Measurements from ENCODE around the gene DOK5. TPM values are rescaled to one million over a fixed set of nuclear protein-coding genes. Genes with fewer than 3 reads are reported as not detected.

The DOK5 gene
- total and polyA plus RNA-seq, 2 donors (not counting 3 experiments of a cell fraction or from before 2014, with no cell fraction given), result 3.5 to 14.2 TPM

DNA sequence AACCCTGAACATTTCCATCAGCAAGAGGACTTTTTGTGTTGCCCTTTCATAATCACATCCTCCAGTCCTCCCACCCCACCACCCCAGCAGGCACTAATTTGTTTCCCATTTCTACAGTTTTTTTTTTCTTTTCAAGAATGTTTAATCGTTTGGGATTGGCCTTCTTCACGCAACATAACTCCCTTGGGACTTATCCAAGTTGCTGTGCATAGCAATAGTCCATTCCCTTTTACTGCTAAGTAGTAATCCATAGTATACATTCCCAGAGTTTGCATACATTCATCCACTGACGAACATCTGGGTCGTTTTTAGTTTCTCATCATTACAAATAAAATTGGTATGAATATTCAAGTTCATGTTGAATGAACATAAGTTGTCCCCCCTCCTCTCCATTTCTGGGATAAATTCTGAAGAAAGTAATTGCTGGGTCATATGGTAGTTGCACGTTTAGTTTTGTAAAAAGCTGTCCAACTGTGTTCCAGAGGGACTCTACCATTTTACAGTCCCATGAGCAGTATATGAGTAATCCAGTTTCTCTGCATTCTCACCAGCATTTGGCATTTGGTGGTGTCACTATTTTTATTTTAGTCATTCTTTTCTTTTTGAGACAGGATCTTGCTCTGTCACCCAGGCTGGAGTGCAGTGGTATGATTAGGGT lies 90.8 kb downstream of the DOK5 start:
- no peaks in the 10 kb centered on the region for H3K36me3 ChIP-seq (ENCODE audit: control insufficient read depth in 2 of 2, extremely low read depth in 1 of 2, insufficient read depth in 2 of 2, low read length in 2 of 2)
- dilution Hi-C loops (cut with MboI; ENCODE audit: extremely low pct_ligation_motif_present, low sequenced_read_pairs), result no loop called here
- H3K9me1 ChIP-seq (replicated peaks; ENCODE audit: control insufficient read depth, extremely low read depth, insufficient read depth, low read length), result no peaks in the 10 kb centered on the region
- no peaks in the 10 kb centered on the region for H3K9me3 ChIP-seq (replicated peaks; ENCODE audit: control insufficient read depth, insufficient read depth, low read length)
- H3K9ac ChIP-seq (replicated peaks; ENCODE audit: extremely low read depth, insufficient read depth, low read length), result no peak overlapping the region
- no peak for FAIRE-seq
- no peak overlapping the region for H3K27ac ChIP-seq (ENCODE audit: insufficient read depth, low read depth, low read length)
- H3K79me2 ChIP-seq (ENCODE audit: control insufficient read depth, insufficient read depth, low read length), result no peaks in the 10 kb centered on the region
- no peak for TF ChIP-seq POLR2AphosphoS5 (IDR thresholded peaks at IDR 0.05; ENCODE audit: insufficient read depth, low read depth, low read length)
- no peak overlapping the region for H3K4me3 ChIP-seq (replicated peaks in 1 of 3; ENCODE audit: insufficient read depth in 1 of 3, low read depth in 1 of 3, low read length in 3 of 3)
- no peak overlapping the region for H3K4me2 ChIP-seq (ENCODE audit: insufficient read depth, low read length)
- no peaks in the 10 kb centered on the region for H3K27me3 ChIP-seq (ENCODE audit: control insufficient read depth in 2 of 2, insufficient read depth in 2 of 2, low read length in 2 of 2)
- no peaks in the 10 kb centered on the region for H3K4me1 ChIP-seq (ENCODE audit: control insufficient read depth, extremely low read depth, insufficient read depth, low read length)
- BruUV-seq (replicated peaks), result no TSS peak
- CTCF ChIA-PET, result no interaction called here
- POLR2A ChIA-PET, result no interaction called here
- no peaks in the 10 kb centered on the region for H4K20me1 ChIP-seq (replicated peaks; ENCODE audit: control insufficient read depth, extremely low read depth, insufficient read depth, low read length)
- DNase-seq (ENCODE audit: low read depth, low spot score), result no peak
- H2AFZ ChIP-seq (ENCODE audit: low read depth, low read length), result no peak overlapping the region
- intact Hi-C loops (cut with micrococcal nuclease), result no loop called here

DNA sequence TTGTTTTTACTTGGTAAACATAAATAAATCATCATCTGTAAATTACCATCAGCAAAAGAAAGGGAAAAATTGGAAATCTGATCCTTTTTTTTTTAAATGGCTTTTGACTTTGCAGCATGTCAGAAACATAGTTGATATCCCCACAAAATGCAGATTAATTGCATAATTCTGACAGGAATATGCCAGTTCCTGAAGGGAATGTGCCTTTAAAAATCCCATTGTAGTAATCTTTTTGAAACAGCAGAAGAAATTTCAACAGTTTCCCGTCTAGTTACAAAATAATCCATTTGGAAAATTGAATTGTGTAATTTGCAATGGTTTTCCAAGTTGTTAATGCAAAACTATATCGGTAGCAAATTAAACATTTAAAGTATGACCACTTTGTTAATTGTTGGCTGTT lies 95.2 kb downstream of the DOK5 start:
- H3K4me3 ChIP-seq (replicated peaks in 1 of 3; ENCODE audit: insufficient read depth in 1 of 3, low read depth in 1 of 3, low read length in 3 of 3), result no peak overlapping the region
- no peak overlapping the region for H3K4me2 ChIP-seq (ENCODE audit: insufficient read depth, low read length)
- H3K27me3 ChIP-seq (ENCODE audit: control insufficient read depth in 2 of 2, insufficient read depth in 2 of 2, low read length in 2 of 2), result no peaks in the 10 kb centered on the region
- H3K27ac ChIP-seq (ENCODE audit: insufficient read depth, low read depth, low read length), result no peak overlapping the region
- no peaks in the 10 kb centered on the region for H3K9me1 ChIP-seq (replicated peaks; ENCODE audit: control insufficient read depth, extremely low read depth, insufficient read depth, low read length)
- no peaks in the 10 kb centered on the region for H3K4me1 ChIP-seq (ENCODE audit: control insufficient read depth, extremely low read depth, insufficient read depth, low read length)
- intact Hi-C loops (cut with micrococcal nuclease), result no loop called here
- TF ChIP-seq FOS (IDR thresholded peaks at IDR 0.05; ENCODE audit: borderline replicate concordance, insufficient read depth, low read length) (no peak), GATA2 (IDR thresholded peaks at IDR 0.05; ENCODE audit: insufficient read depth, insufficient read length, low read depth, low read length) (no peak)
- no peaks in the 10 kb centered on the region for H4K20me1 ChIP-seq (replicated peaks; ENCODE audit: control insufficient read depth, extremely low read depth, insufficient read depth, low read length)
- H3K36me3 ChIP-seq (ENCODE audit: control insufficient read depth in 2 of 2, extremely low read depth in 1 of 2, insufficient read depth in 2 of 2, low read length in 2 of 2), result no peaks in the 10 kb centered on the region
- ChIA-PET CTCF (no interaction called here), POLR2A (no interaction called here)
- FAIRE-seq, result no peak
- no peak overlapping the region for H2AFZ ChIP-seq (ENCODE audit: low read depth, low read length)
- no peaks in the 10 kb centered on the region for H3K9me3 ChIP-seq (replicated peaks; ENCODE audit: control insufficient read depth, insufficient read depth, low read length)
- dilution Hi-C loops (cut with MboI; ENCODE audit: extremely low pct_ligation_motif_present, low sequenced_read_pairs), result no loop called here
- H3K79me2 ChIP-seq (ENCODE audit: control insufficient read depth, insufficient read depth, low read length), result no peaks in the 10 kb centered on the region
- no peak overlapping the region for H3K9ac ChIP-seq (replicated peaks; ENCODE audit: extremely low read depth, insufficient read depth, low read length)
- DNase-seq (ENCODE audit: low read depth, low spot score), result no peak
- no TSS peak for BruUV-seq (replicated peaks)
